HepG2 (cell line): ENCODE data around the gene USP25. TPM values are rescaled to one million over a fixed set of nuclear protein-coding genes. Genes with fewer than 3 reads are reported as not detected.

ENCODE experiments used
- ATM ChIP-seq: fragments of 450-650 bp; IDR thresholded peaks from 2 replicates; pipeline ENCODE4 v1.7.1; 2017; ENCODE audit warnings: mild to moderate bottlenecking, borderline replicate concordance
- CEBPB ChIP-seq: IDR thresholded peaks from 2 replicates; pipeline ENCODE4 v1.6.1; 2011; ENCODE audit warnings: low read depth, low read length, improper control_type of control experiment, borderline replicate concordance
- FIP1L1 ChIP-seq: fragments of 200-400 bp; formaldehyde crosslinking; IDR thresholded peaks from 2 replicates; pipeline ENCODE4 v1.6.1; 2018; ENCODE audit warnings: low read depth, mild to moderate bottlenecking, low read length, moderate library complexity, borderline replicate concordance; ENCODE audit not compliant: insufficient read depth
- FOXO1 ChIP-seq: sonication (generic); formaldehyde crosslinking; IDR thresholded peaks from 2 replicates; pipeline ENCODE4 v1.4.0; 2020; ENCODE audit warnings: missing genetic modification reagents
- GABPA ChIP-seq, 2 experiments: IDR thresholded peaks; 2 replicates each; pipeline ENCODE4 v1.6.1; 2011 to 2016; ENCODE audit warnings: low read depth in 2 of 2, low read length in 1 of 2, missing biosample characterization in 1 of 2, missing genetic modification characterization in 1 of 2
- NAIF1 ChIP-seq: sonication (generic); formaldehyde crosslinking; IDR thresholded peaks from 2 replicates; pipeline ENCODE4 v1.5.0; 2020; ENCODE audit warnings: mild to moderate bottlenecking, missing genetic modification reagents, borderline replicate concordance
- ONECUT2 ChIP-seq: sonication (generic); formaldehyde crosslinking; IDR thresholded peaks from 2 replicates; pipeline ENCODE4 v1.4.0; 2020; ENCODE audit warnings: missing genetic modification reagents
- SKI ChIP-seq: fragments of 450-650 bp; IDR thresholded peaks from one replicate; pipeline ENCODE4 v1.6.1; 2018; ENCODE audit warnings: mild to moderate bottlenecking; ENCODE audit not compliant: partially characterized antibody
- SP4 ChIP-seq: sonication (generic); formaldehyde crosslinking; IDR thresholded peaks from 2 replicates; pipeline ENCODE4 v1.8.1; 2023; ENCODE audit warnings: mild to moderate bottlenecking, missing genetic modification reagents
- ZFP41 ChIP-seq: sonication (generic); formaldehyde crosslinking; IDR thresholded peaks from 2 replicates; pipeline ENCODE4 v1.4.0; 2020; ENCODE audit warnings: mild to moderate bottlenecking, missing genetic modification reagents, borderline replicate concordance
- ZMYM4 ChIP-seq: sonication (generic); formaldehyde crosslinking; IDR thresholded peaks from 2 replicates; pipeline ENCODE4 v1.8.1; 2023; ENCODE audit warnings: mild to moderate bottlenecking, missing genetic modification reagents
- ZNF12 ChIP-seq: sonication (generic); formaldehyde crosslinking; IDR thresholded peaks from 2 replicates; pipeline ENCODE4 v1.5.0; 2020; ENCODE audit warnings: missing genetic modification reagents
- ZNF550 ChIP-seq: sonication (generic); formaldehyde crosslinking; IDR thresholded peaks from 2 replicates; pipeline ENCODE4 v1.4.0; 2020; ENCODE audit warnings: mild to moderate bottlenecking, missing genetic modification reagents, borderline replicate concordance
- ZNF761 ChIP-seq: sonication (generic); formaldehyde crosslinking; conservative IDR thresholded peaks from 2 replicates; pipeline ENCODE4 v1.4.0; 2020; ENCODE audit warnings: mild to moderate bottlenecking, missing genetic modification reagents
- ZSCAN29 ChIP-seq: sonication (generic); formaldehyde crosslinking; conservative IDR thresholded peaks from 2 replicates; pipeline ENCODE4 v1.4.0; 2020; ENCODE audit warnings: mild to moderate bottlenecking, missing genetic modification reagents
- polyA plus RNA-seq, 8 experiments: library from polyadenylated mRNA; depleted of rRNA in 3 of 8; stranded (reverse) in 7 of 8; unstranded in 1 of 8; fragments of >200 nt; fragmentation: Illumina TruSeq in 4 of 8; extraction: Trizol in 4 of 8; gene quantifications; 2 replicates each; pipeline versions ENCODE4 v1.2.1 to v1.2.3, GENCODE V29; 2011 to 2016; ENCODE audit warnings: low read depth in 4 of 8, missing spikeins in 1 of 8, mixed read lengths in 1 of 8; ENCODE audit not compliant: insufficient read depth in 1 of 8
- total RNA-seq, 5 experiments: library from RNA; depleted of rRNA; stranded (reverse); fragments of >200 nt; fragmentation: Illumina TruSeq; extraction: Trizol; gene quantifications; 2 replicates each; pipeline ENCODE4 v1.2.3, GENCODE V29; 2016; ENCODE audit warnings: low read depth in 1 of 5
- TF ChIP-seq, protein P1 (sequence below): sonication (generic); formaldehyde crosslinking; IDR thresholded peaks from 2 replicates; pipeline ENCODE4 v1.4.0; 2020; ENCODE audit warnings: missing genetic modification reagents
- TF ChIP-seq, protein P2 (sequence below): sonication (generic); formaldehyde crosslinking; IDR thresholded peaks from 2 replicates; pipeline ENCODE4 v1.8.0; 2022; ENCODE audit warnings: missing genetic modification reagents, mild to moderate bottlenecking, inconsistent platforms, borderline replicate concordance
- TF ChIP-seq, protein P3 (sequence below), 2 experiments: sonication (generic) in 1 of 2; formaldehyde crosslinking in 1 of 2; IDR thresholded peaks; 2 replicates each; pipeline versions ENCODE4 v1.4.0 to v1.6.1; 2018 to 2020; ENCODE audit warnings: missing genetic modification reagents in 2 of 2, borderline replicate concordance in 1 of 2, low read depth in 1 of 2, mild to moderate bottlenecking in 1 of 2, missing biosample characterization in 1 of 2
- TF ChIP-seq, protein P4 (sequence below): sonication (generic); formaldehyde crosslinking; IDR thresholded peaks from 2 replicates; pipeline ENCODE4 v1.4.0; 2020; ENCODE audit warnings: missing genetic modification reagents, mild to moderate bottlenecking, borderline replicate concordance
- TF ChIP-seq, protein P5 (sequence below): sonication (generic); formaldehyde crosslinking; conservative IDR thresholded peaks from 2 replicates; pipeline ENCODE4 v1.8.1; 2023; ENCODE audit warnings: missing genetic modification reagents

The USP25 gene
- total and polyA plus RNA-seq, 2 of the 13 experiments (the other 11 are each of a cell fraction or from before 2014, with no cell fraction given), result 12.4 to 26.3 TPM

DNA sequence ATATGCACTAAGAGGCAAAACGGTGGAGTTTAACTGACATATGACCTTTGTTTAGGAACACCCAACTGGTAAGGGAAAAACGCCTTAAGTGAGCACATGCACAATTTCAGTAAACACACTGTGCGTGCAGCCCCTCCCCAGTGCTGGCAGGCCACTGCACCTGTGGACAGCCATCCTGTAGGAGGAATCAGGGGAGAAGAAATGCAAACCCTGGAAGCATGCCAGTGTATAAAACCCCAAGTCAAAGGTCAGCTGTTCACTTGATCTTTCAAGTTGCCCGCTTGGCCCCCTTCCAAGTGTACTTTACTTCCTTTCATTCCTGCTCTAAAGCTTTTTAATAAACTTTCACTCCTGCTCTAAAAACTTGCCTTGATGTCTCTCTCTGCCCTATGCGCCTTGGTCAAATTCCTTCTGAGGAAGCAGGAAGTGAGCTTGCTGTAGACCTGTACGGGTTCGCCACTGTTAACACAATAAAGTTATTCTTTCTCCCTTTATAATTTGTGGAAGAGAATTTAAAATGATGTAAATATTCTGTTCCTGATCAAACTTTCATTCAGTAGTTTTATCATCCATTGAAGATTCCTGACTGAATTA, 31.8 kb downstream of the USP25 start (continued):
- TF ChIP-seq, protein P1, sequence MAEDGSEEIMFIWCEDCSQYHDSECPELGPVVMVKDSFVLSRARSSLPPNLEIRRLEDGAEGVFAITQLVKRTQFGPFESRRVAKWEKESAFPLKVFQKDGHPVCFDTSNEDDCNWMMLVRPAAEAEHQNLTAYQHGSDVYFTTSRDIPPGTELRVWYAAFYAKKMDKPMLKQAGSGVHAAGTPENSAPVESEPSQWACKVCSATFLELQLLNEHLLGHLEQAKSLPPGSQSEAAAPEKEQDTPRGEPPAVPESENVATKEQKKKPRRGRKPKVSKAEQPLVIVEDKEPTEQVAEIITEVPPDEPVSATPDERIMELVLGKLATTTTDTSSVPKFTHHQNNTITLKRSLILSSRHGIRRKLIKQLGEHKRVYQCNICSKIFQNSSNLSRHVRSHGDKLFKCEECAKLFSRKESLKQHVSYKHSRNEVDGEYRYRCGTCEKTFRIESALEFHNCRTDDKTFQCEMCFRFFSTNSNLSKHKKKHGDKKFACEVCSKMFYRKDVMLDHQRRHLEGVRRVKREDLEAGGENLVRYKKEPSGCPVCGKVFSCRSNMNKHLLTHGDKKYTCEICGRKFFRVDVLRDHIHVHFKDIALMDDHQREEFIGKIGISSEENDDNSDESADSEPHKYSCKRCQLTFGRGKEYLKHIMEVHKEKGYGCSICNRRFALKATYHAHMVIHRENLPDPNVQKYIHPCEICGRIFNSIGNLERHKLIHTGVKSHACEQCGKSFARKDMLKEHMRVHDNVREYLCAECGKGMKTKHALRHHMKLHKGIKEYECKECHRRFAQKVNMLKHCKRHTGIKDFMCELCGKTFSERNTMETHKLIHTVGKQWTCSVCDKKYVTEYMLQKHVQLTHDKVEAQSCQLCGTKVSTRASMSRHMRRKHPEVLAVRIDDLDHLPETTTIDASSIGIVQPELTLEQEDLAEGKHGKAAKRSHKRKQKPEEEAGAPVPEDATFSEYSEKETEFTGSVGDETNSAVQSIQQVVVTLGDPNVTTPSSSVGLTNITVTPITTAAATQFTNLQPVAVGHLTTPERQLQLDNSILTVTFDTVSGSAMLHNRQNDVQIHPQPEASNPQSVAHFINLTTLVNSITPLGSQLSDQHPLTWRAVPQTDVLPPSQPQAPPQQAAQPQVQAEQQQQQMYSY (CRISPR knock-in tag), result no peak
- TF ChIP-seq ZNF761 (CRISPR knock-in tag) (no peak), ZFP41 (CRISPR knock-in tag) (no peak), ZMYM4 (peak; percentile 57; the same call in 1 of the 2 replicates), NAIF1 (CRISPR knock-in tag) (no peak), FOXO1 (CRISPR knock-in tag) (no peak; the same call in 1 of the 2 replicates), SP4 (CRISPR knock-in tag) (no peak), GABPA (IDR thresholded peaks at IDR 0.05; ENCODE audit: low read depth, low read length) (no peak), GABPA (CRISPR knock-in tag; IDR thresholded peaks at IDR 0.05; ENCODE audit: low read depth) (peak; percentile 48), FIP1L1 (no peak), ONECUT2 (CRISPR knock-in tag) (no peak), CEBPB (no peak), ZSCAN29 (0 out of 2 replicates have a peak, but pooled peaks have one; percentile 41), SKI (no peak), ATM (no peak), ZNF12 (CRISPR knock-in tag) (no peak), ZNF550 (no peak)
- TF ChIP-seq, protein P2, sequence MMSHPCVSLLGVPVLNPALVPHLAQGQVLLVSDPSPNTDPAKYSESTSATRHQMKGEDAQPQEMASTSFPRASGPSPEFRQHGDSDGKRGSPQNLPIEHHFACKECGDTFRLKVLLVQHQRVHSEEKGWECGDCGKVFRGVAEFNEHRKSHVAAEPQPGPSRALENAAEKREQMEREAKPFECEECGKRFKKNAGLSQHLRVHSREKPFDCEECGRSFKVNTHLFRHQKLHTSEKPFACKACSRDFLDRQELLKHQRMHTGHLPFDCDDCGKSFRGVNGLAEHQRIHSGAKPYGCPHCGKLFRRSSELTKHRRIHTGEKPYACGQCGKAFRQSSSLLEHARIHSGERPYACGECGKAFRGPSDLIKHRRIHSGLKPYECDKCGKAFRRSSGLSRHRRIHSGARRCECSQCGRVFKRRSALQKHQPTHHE (CRISPR knock-in tag), result no peak
- TF ChIP-seq, protein P3, sequence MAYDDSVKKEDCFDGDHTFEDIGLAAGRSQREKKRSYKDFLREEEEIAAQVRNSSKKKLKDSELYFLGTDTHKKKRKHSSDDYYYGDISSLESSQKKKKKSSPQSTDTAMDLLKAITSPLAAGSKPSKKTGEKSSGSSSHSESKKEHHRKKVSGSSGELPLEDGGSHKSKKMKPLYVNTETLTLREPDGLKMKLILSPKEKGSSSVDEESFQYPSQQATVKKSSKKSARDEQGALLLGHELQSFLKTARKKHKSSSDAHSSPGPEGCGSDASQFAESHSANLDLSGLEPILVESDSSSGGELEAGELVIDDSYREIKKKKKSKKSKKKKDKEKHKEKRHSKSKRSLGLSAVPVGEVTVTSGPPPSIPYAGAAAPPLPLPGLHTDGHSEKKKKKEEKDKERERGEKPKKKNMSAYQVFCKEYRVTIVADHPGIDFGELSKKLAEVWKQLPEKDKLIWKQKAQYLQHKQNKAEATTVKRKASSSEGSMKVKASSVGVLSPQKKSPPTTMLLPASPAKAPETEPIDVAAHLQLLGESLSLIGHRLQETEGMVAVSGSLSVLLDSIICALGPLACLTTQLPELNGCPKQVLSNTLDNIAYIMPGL (CRISPR knock-in tag; IDR thresholded peaks at IDR 0.05; ENCODE audit: borderline replicate concordance in 1 of 2, low read depth in 1 of 2), result no peak
- TF ChIP-seq, protein P4, sequence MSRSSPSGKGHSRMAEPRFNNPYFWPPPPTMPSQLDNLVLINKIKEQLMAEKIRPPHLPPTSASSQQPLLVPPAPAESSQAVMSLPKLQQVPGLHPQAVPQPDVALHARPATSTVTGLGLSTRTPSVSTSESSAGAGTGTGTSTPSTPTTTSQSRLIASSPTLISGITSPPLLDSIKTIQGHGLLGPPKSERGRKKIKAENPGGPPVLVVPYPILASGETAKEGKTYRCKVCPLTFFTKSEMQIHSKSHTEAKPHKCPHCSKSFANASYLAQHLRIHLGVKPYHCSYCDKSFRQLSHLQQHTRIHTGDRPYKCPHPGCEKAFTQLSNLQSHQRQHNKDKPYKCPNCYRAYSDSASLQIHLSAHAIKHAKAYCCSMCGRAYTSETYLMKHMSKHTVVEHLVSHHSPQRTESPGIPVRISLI, result no peak
- TF ChIP-seq, protein P5, sequence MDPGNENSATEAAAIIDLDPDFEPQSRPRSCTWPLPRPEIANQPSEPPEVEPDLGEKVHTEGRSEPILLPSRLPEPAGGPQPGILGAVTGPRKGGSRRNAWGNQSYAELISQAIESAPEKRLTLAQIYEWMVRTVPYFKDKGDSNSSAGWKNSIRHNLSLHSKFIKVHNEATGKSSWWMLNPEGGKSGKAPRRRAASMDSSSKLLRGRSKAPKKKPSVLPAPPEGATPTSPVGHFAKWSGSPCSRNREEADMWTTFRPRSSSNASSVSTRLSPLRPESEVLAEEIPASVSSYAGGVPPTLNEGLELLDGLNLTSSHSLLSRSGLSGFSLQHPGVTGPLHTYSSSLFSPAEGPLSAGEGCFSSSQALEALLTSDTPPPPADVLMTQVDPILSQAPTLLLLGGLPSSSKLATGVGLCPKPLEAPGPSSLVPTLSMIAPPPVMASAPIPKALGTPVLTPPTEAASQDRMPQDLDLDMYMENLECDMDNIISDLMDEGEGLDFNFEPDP (CRISPR knock-in tag), result no peak
